Memory B cell (primary cell): Measurements from ENCODE around the gene STUM.

Experiments used
- ATAC-seq: fragments of 150-1000 bp; cut with Tn5 transposase; 2 replicates; pipeline ENCODE4 v1.10.0; 2021; ENCODE audit warnings: low read depth, mild to moderate bottlenecking, moderate library complexity
- DNase-seq, 2 donors: peaks; one replicate each; pipeline ENCODE4 v3.0.0; 2022; ENCODE audit warnings: low spot score in 2 of 2
- H3K27ac Mint-ChIP-seq: one replicate; pipeline ENCODE4 v1.8.0; 2022; ENCODE audit warnings: mild to moderate bottlenecking, moderate library complexity, mixed read lengths
- H3K27me3 Mint-ChIP-seq: one replicate; pipeline ENCODE4 v1.8.0; 2022; ENCODE audit warnings: mixed read lengths
- H3K36me3 Mint-ChIP-seq: one replicate; pipeline ENCODE4 v1.8.0; 2022; ENCODE audit warnings: mild to moderate bottlenecking, mixed read lengths
- H3K4me1 Mint-ChIP-seq: one replicate; pipeline ENCODE4 v1.8.0; 2022; ENCODE audit warnings: mixed read lengths
- H3K4me3 Mint-ChIP-seq: one replicate; pipeline ENCODE4 v1.8.0; 2022; ENCODE audit warnings: mild to moderate bottlenecking, moderate library complexity, mixed read lengths
- H3K9me3 Mint-ChIP-seq: one replicate; pipeline ENCODE4 v1.8.0; 2022; ENCODE audit warnings: mixed read lengths

Gene STUM

DNA sequence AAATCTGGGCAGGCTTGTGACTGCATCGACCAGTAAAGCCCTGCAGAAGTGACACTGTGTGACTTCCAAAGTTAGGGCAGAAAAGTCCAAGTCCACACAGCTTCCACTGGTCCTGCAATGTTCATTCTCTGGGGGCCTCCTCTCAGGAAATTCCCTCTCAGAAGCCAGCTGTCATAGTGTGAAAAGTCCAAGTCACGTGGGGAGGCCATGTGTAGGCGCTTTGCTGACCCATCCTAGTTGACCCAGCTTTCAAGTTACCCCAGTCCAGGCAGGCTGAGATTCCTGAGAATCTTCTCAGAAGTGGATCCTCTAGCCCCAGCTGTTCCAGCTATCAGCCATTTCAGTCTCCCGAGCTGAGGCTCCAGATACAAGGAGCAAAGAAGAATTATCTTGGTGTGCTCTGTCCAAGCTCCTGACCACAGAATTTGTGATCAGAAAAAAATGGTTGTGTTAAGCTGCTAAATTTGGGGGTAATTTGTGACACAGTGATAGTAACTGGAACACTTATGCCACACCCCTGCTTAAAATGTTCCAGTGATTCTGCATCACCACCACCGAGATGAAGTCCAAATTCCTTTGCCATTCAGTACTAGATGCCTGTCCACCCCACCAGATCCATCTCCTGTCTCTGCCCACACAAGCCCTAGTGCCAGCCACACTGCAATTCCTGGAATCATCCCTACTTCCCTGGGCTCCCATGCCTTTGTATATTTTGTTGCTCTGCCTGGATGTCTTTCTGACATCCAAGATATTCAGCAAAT is 2.5 kb upstream of the STUM start:
- Mint-ChIP-seq H3K27ac (no peak overlapping the region), H3K27me3 (peaks cover 7% of the 10 kb centered on the region), H3K9me3 (no peaks in the 10 kb centered on the region), H3K4me1 (peaks cover 8% of the 10 kb centered on the region), H3K4me3 (no peak overlapping the region), H3K36me3 (no peaks in the 10 kb centered on the region)
- ATAC-seq (no peak), DNase-seq (no peak)

- H3K27me3 Mint-ChIP-seq, result peaks cover 7% of the 10 kb centered on the region
- no peaks in the 10 kb centered on the region for H3K9me3 Mint-ChIP-seq
- no peak overlapping the region for H3K4me3 Mint-ChIP-seq
- H3K4me1 Mint-ChIP-seq, result peaks cover 8% of the 10 kb centered on the region
- no peak overlapping the region for H3K27ac Mint-ChIP-seq
- no peak for ATAC-seq
- no peak for DNase-seq
- H3K36me3 Mint-ChIP-seq, result no peaks in the 10 kb centered on the region
These were observed 1.6 kb upstream of the STUM start for GRCh38 chr1:226546926-226547325.

DNA sequence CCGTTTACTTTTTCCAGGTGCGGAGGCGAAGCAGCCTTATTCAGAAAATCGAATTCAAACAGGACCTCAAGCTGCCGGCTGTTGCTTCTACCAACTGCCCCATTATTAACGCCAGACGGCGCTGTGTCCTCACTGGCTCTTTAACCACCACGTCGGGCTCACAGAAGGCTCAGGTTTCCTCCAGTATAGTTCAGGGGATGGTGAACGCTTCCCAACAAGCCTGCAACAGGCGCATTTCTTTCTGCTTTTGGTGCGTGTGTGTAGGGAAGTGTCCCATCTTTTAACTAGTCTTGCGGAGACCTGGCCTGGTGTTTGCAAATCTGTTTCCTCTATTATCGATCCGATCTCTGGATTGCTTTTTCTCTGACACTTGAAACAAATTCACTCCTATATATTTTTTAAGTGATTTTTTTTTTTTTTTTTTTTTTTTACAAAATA is 791 bp upstream of the STUM start:
- Mint-ChIP-seq H3K4me1 (peaks cover 8% of the 10 kb centered on the region), H3K27me3 (peaks cover 7% of the 10 kb centered on the region), H3K9me3 (no peaks in the 10 kb centered on the region), H3K4me3 (peak overlapping the region; percentile 47), H3K36me3 (no peaks in the 10 kb centered on the region), H3K27ac (no peak overlapping the region)
- ATAC-seq, result peak; percentile 77
- peak; percentile 64 to 66 for DNase-seq

DNA sequence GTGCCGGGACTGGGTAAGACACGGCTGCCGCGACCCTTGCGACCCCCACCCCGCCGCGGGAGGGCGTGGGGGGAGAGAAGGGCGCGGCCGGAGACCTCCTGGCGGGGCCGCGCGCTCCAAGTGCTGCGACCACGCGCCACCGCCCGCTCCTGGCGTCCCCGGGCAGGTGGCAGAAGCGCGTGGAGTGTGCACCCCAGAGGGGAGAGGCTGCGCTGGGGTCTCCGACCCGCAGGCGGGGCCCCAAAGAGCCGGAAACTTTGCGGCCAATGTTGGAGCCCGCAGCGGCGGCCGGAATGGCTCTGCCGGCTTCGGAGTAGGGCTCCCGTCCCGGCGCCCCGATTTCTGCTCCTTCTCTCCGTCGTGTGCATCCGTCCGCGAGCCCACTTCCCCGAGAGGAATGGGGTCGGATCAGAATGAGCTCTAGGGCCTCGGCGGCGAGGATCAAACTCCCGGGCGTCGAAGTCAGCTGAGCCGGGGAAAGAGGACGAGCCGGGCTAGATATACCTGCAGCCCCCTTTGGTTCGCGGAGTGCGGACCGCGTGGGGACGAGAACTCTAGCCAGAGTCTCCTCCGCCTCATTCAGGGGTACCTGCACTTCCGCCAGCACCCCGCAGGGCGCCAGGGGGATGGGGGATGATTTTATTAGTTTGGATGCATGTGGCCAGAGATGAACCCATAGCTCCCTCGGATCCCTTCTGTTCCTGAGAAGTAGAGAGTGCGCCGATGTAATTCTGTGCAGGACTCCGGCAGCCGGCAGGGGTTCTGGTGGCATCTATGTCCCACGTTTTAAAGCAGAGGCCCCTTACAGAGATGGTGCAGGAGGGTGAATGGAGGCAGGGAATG is 751 bp downstream of the STUM start:
- ATAC-seq (peak; percentile 14), DNase-seq (peak; percentile 17 to 34)
- peaks cover 8% of the 10 kb centered on the region for H3K4me1 Mint-ChIP-seq
- no peak overlapping the region for H3K27ac Mint-ChIP-seq
- H3K9me3 Mint-ChIP-seq, result no peaks in the 10 kb centered on the region
- H3K36me3 Mint-ChIP-seq, result no peaks in the 10 kb centered on the region
- H3K27me3 Mint-ChIP-seq, result peaks cover 10% of the 10 kb centered on the region
- H3K4me3 Mint-ChIP-seq, result peak overlapping the region; percentile 79

DNA sequence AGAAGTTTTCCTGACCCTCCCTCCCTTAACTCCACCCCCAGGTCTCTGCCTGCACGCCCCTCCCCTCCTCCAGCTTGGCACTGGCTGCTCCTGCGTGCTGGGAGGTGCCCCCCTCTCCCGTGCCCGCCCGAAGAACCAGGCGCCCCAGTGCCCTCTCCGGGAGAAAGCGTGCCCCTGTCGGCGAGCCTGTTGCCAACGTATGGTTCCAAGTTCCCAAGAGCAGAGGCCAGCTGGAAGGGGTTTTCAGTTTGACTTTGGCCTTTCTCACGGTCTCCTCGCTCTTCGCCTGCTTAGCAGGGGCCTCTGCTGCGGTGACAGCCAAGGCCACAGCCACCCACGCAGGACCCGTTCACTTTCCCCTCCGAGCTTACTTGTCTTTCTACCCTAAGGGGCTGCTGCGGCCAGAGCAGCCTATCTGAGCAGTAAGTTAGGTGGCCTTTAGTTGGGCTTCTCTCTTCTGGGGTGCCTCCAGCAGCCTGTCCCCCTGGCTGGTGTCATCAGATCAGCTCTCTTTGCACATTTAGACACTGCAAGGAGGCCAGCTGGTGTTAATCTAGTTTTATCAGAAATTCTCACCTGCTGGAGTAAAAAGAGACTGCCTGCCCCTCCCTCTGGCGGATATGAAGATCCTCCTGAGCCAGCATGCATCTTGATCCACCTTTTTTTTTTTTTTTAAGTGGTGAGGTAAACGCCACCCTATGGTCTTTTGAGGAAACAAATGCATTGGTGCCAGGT is 1.5 kb downstream of the STUM start:
- ATAC-seq, result peak; percentile 16
- Mint-ChIP-seq H3K27ac (no peak overlapping the region), H3K4me3 (peak overlapping the region; percentile 79), H3K27me3 (peaks cover 14% of the 10 kb centered on the region), H3K4me1 (peaks cover 8% of the 10 kb centered on the region), H3K9me3 (no peaks in the 10 kb centered on the region), H3K36me3 (no peaks in the 10 kb centered on the region)
- peak in 1 of 2 donors; percentile 34 for DNase-seq

GRCh38 chr1:226550672-226551041 is 2.1 kb downstream of the STUM start:
- Mint-ChIP-seq H3K4me1 (peaks cover 8% of the 10 kb centered on the region), H3K27me3 (peaks cover 14% of the 10 kb centered on the region), H3K4me3 (peak overlapping the region; percentile 79), H3K9me3 (no peaks in the 10 kb centered on the region), H3K36me3 (no peaks in the 10 kb centered on the region), H3K27ac (no peak overlapping the region)
- no peak for DNase-seq
- peak; percentile 48 for ATAC-seq

GRCh38 chr1:226551299-226551698 is 2.7 kb downstream of the STUM start:
- H3K4me3 Mint-ChIP-seq, result no peak overlapping the region
- no peaks in the 10 kb centered on the region for H3K9me3 Mint-ChIP-seq
- DNase-seq (no peak), ATAC-seq (no peak)
- no peak overlapping the region for H3K27ac Mint-ChIP-seq
- H3K4me1 Mint-ChIP-seq, result peaks cover 8% of the 10 kb centered on the region
- H3K36me3 Mint-ChIP-seq, result no peaks in the 10 kb centered on the region
- H3K27me3 Mint-ChIP-seq, result peaks cover 13% of the 10 kb centered on the region

DNA sequence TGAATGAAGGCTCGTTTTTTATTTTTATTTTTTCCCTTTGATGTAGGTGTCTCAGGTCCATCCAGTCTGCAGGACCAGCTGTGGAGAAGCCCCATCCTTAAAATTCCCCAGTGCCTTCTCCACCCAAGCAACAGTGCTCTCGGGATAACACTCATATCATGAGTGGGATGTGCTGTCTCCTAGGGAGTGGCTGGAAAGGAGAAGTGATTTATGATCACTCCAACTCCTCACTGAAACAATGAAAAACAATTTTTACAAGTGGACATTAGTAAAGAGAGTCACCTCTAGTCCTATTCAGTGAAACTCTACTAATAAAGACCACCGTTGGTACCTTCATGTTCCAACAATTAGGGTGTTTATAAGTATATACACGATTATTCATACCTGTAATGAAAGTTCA is 3.5 kb downstream of the STUM start:
- no peak for ATAC-seq
- Mint-ChIP-seq H3K4me1 (peaks cover 8% of the 10 kb centered on the region), H3K36me3 (no peaks in the 10 kb centered on the region), H3K27me3 (peaks cover 12% of the 10 kb centered on the region), H3K27ac (no peak overlapping the region), H3K4me3 (no peak overlapping the region), H3K9me3 (peaks cover 2% of the 10 kb centered on the region)
- no peak for DNase-seq

DNA sequence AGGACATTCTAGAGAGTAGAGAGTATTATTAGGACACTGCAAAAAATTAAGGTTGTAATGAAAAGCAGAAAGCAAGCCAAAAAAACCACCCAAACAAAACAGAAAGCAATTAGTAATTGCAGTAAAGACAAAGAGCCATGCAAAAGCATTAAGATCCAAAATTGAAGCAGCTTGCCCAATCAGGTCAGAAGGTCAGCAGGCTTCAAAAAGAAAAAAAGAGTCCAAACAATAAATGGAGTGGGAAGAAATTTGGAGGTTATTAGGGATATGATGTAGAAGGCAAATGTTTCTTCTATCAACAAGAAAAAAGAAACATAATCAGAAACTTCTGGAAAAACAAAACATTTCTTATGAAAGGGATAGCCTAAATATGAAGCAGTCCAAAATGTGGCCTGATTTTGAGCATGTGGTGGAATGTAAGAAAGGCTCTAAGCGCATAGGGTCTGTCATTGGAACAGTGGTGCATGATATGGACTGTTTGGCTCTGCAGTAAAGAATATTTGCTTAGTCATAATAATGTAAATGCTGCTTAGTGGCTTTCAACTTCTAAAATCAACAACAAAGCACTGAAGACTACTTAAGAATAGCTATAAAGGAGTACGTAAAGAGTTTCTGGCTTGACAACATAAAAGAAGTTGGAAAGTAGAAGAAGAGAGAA is 4.8 kb downstream of the STUM start:
- Mint-ChIP-seq H3K27me3 (peaks cover 9% of the 10 kb centered on the region), H3K9me3 (peaks cover 4% of the 10 kb centered on the region), H3K36me3 (peaks cover 2% of the 10 kb centered on the region), H3K27ac (no peak overlapping the region), H3K4me3 (no peak overlapping the region), H3K4me1 (peaks cover 4% of the 10 kb centered on the region)
- DNase-seq (no peak), ATAC-seq (no peak)

- peaks cover 4% of the 10 kb centered on the region for H3K9me3 Mint-ChIP-seq
- H3K36me3 Mint-ChIP-seq, result peaks cover 2% of the 10 kb centered on the region
- ATAC-seq, result no peak
- DNase-seq, result no peak
- H3K27me3 Mint-ChIP-seq, result peaks cover 9% of the 10 kb centered on the region
- H3K4me1 Mint-ChIP-seq, result peaks cover 4% of the 10 kb centered on the region
- no peak overlapping the region for H3K27ac Mint-ChIP-seq
- no peak overlapping the region for H3K4me3 Mint-ChIP-seq
These were observed 5.3 kb downstream of the STUM start for GRCh38 chr1:226553924-226554282.

DNA sequence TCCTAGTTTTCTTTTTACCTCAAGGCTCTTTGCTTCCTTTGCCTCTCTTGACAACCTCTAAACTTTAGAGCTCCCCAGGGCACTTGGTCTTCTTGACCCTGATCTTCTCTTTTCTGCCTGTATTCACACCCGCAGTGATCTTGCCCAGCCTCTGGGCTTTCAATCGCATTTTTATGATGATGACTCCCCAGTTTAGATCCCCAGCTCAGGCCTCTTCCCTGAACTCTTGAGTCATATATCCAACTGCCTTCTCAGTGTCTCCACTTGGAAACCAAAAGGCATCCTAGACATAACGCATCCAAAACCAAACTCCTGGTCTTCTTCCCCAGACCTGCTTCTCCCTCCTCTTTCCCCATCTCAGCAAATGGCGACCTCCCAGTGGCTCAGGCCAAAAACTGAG is 6.5 kb downstream of the STUM start:
- no peak for DNase-seq
- no peak for ATAC-seq
- H3K4me1 Mint-ChIP-seq, result peaks cover 4% of the 10 kb centered on the region
- H3K9me3 Mint-ChIP-seq, result peaks cover 4% of the 10 kb centered on the region
- peaks cover 2% of the 10 kb centered on the region for H3K36me3 Mint-ChIP-seq
- no peak overlapping the region for H3K4me3 Mint-ChIP-seq
- no peak overlapping the region for H3K27ac Mint-ChIP-seq
- peaks cover 9% of the 10 kb centered on the region for H3K27me3 Mint-ChIP-seq

DNA sequence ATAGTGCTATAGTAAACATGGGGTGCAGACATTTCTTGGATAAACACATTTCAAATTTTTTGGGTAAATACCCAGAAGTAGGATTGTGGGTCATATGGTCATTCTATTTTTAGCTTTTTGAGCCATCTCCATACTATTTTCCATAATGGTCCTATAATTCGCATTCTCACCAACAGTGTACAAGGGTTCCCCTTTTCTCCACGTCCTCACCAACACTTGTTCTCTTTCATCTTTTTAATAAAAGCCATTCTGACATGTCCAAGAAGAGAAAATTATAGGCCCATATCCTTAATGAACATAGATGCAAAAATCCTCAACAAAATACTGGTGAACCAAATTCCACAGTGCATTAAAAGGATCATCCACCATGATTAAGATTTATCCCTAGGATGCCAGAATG is 8.9 kb downstream of the STUM start:
- Mint-ChIP-seq H3K27me3 (peaks cover 9% of the 10 kb centered on the region), H3K4me1 (no peaks in the 10 kb centered on the region), H3K36me3 (peaks cover 2% of the 10 kb centered on the region), H3K27ac (no peak overlapping the region), H3K9me3 (peaks cover 4% of the 10 kb centered on the region), H3K4me3 (no peak overlapping the region)
- ATAC-seq (no peak), DNase-seq (no peak)

DNA sequence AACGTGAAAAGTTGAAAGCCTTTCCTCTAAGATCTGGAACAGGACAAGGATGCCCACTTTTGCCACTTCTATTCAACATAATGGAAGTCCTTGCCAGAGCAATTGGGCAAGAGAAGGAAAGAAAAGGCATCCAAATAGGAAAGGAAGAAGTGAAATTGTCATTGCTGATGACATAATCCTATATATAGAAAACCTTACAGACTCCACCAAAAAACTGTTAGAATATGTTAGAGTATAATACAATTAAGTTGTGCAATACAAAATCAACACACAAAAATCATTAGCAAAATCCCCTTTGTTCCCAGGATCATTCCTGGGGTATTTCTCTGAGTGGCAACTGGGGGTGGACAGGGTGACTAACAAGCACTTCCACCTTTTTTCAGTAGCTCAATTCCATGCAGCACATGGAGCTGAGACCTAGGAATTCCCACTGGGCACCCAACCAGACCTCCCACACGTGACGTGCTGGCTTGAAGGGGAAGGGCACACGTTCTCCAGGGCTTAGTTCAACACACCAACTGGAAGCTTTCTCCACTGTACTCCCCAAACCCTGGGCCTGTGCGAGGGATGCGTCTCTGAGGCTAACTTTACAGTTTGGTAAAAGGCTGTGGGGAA is 9.6 kb downstream of the STUM start:
- Mint-ChIP-seq H3K9me3 (peaks cover 4% of the 10 kb centered on the region), H3K27ac (no peak overlapping the region)
- no peak for ATAC-seq

More for the DNA sequence above, 9.6 kb downstream of the STUM start:
- DNase-seq, result no peak
- no peak overlapping the region for H3K4me3 Mint-ChIP-seq
- no peaks in the 10 kb centered on the region for H3K4me1 Mint-ChIP-seq
- H3K36me3 Mint-ChIP-seq, result peaks cover 2% of the 10 kb centered on the region
- peaks cover 9% of the 10 kb centered on the region for H3K27me3 Mint-ChIP-seq
